ENCODE data around the gene RFC4. TPM values are rescaled to one million over a fixed set of nuclear protein-coding genes. Genes with fewer than 3 reads are reported as not detected.
"Not testable (repeated sequence)": the region's sequence is repeated elsewhere in the genome, so short reads cannot be mapped to it uniquely, and the experiment has no call there.

Gene RFC4
- total RNA-seq, 1 experiment from 2014 or later = 70.7 TPM

DNA sequence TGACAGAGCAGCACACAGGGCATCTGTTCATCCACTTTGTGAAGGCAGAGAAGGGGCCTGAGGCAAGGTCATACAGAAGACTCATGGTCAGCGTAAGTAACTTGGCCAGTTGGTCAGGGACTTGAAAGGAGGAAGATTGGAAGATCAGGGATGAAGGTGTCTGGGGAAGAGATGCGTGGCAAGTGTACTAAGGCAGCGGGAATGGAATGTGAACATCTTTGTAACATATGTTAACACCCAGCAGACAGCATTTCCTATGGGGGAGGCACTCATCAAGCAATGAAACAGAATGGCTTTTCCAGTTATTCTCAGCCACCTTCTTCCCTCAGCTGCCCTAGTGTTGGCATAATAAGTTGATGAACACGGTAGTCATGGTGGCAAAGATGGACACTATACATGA, 7.8 kb upstream of the RFC4 start:
- in situ Hi-C loops (cut with HindIII; ENCODE audit: low pct_unique_long_range_greater_than_20kb, low sequenced_read_pairs) (no loop called here), intact Hi-C loops (cut with micrococcal nuclease; ENCODE audit: unreplicated experiment) (no loop called here)
- no peaks in the 10 kb centered on the region for H3K4me1 ChIP-seq (ENCODE audit: control insufficient read depth, insufficient read depth, low read length)
- H3K36me3 ChIP-seq (ENCODE audit: control insufficient read depth, insufficient read depth, low read length) = no peaks in the 10 kb centered on the region
- no peak overlapping the region for H3K4me3 ChIP-seq (ENCODE audit: low read depth in 2 of 2, low read length in 2 of 2)
- no TSS peak for BruUV-seq (replicated peaks)
- H3K27ac ChIP-seq (ENCODE audit: low read length) = no peak overlapping the region
- POLR2A ChIA-PET = no interaction called here
- ATAC-seq (0 out of 2 replicates have a peak, but pooled peaks have one; percentile 10), DNase-seq (ENCODE audit: low read depth, low spot score) (no peak)
- TF ChIP-seq SIN3A (IDR thresholded peaks at IDR 0.05; ENCODE audit: borderline replicate concordance, insufficient read depth, low read depth, low read length) (no peak), TCF7L2 (IDR thresholded peaks at IDR 0.05; ENCODE audit: low read depth, low read length) (no peak), POLR2AphosphoS5 (IDR thresholded peaks at IDR 0.05; ENCODE audit: low read depth, low read length) (no peak)
- TF ChIP-seq, protein P1, sequence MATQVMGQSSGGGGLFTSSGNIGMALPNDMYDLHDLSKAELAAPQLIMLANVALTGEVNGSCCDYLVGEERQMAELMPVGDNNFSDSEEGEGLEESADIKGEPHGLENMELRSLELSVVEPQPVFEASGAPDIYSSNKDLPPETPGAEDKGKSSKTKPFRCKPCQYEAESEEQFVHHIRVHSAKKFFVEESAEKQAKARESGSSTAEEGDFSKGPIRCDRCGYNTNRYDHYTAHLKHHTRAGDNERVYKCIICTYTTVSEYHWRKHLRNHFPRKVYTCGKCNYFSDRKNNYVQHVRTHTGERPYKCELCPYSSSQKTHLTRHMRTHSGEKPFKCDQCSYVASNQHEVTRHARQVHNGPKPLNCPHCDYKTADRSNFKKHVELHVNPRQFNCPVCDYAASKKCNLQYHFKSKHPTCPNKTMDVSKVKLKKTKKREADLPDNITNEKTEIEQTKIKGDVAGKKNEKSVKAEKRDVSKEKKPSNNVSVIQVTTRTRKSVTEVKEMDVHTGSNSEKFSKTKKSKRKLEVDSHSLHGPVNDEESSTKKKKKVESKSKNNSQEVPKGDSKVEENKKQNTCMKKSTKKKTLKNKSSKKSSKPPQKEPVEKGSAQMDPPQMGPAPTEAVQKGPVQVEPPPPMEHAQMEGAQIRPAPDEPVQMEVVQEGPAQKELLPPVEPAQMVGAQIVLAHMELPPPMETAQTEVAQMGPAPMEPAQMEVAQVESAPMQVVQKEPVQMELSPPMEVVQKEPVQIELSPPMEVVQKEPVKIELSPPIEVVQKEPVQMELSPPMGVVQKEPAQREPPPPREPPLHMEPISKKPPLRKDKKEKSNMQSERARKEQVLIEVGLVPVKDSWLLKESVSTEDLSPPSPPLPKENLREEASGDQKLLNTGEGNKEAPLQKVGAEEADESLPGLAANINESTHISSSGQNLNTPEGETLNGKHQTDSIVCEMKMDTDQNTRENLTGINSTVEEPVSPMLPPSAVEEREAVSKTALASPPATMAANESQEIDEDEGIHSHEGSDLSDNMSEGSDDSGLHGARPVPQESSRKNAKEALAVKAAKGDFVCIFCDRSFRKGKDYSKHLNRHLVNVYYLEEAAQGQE (IDR thresholded peaks at IDR 0.05; ENCODE audit: insufficient read depth in 1 of 2, low read depth in 2 of 2, low read length in 1 of 2) = no peak
- TF ChIP-seq, protein P2, sequence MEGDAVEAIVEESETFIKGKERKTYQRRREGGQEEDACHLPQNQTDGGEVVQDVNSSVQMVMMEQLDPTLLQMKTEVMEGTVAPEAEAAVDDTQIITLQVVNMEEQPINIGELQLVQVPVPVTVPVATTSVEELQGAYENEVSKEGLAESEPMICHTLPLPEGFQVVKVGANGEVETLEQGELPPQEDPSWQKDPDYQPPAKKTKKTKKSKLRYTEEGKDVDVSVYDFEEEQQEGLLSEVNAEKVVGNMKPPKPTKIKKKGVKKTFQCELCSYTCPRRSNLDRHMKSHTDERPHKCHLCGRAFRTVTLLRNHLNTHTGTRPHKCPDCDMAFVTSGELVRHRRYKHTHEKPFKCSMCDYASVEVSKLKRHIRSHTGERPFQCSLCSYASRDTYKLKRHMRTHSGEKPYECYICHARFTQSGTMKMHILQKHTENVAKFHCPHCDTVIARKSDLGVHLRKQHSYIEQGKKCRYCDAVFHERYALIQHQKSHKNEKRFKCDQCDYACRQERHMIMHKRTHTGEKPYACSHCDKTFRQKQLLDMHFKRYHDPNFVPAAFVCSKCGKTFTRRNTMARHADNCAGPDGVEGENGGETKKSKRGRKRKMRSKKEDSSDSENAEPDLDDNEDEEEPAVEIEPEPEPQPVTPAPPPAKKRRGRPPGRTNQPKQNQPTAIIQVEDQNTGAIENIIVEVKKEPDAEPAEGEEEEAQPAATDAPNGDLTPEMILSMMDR (IDR thresholded peaks at IDR 0.05) = no peak
- peaks cover 3% of the 10 kb centered on the region; the same call in 1 of the 2 replicates for H3K27me3 ChIP-seq (ENCODE audit: control insufficient read depth, insufficient read depth, low read length)
- no peaks in the 10 kb centered on the region for H3K9me3 ChIP-seq (ENCODE audit: control insufficient read depth, insufficient read depth, low read depth, low read length)
- CTCF ChIA-PET = no interaction called here

DNA sequence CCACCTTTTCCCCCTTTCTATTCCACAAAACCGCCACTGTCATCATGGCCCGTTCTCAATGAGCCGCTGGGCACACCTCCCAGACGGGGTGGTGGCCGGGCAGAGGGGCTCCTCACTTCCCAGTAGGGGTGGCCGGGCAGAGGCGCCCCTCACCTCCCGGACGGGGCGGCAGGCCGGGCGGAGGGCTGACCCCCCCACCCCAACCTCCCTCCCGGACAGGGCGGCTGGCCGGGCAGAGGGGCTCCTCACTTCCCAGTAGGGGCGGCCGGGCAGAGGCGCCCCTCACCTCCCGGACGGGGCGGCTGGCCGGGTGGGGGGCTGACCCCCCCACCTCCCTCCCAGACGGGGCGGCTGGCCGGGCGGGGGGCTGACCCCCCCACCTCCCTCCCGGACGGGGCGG, 5.0 kb upstream of the RFC4 start:
- H3K9me3 ChIP-seq (ENCODE audit: control insufficient read depth, insufficient read depth, low read depth, low read length); CTCF ChIA-PET; H3K27me3 ChIP-seq (ENCODE audit: control insufficient read depth, insufficient read depth, low read length); intact Hi-C loops (cut with micrococcal nuclease; ENCODE audit: unreplicated experiment); in situ Hi-C loops (cut with HindIII; ENCODE audit: low pct_unique_long_range_greater_than_20kb, low sequenced_read_pairs); DNase-seq (ENCODE audit: low read depth, low spot score); BruUV-seq (replicated peaks); H3K4me1 ChIP-seq (ENCODE audit: control insufficient read depth, insufficient read depth, low read length); H3K36me3 ChIP-seq (ENCODE audit: control insufficient read depth, insufficient read depth, low read length); ATAC-seq; H3K27ac ChIP-seq (ENCODE audit: low read length); H3K4me3 ChIP-seq (ENCODE audit: low read depth in 2 of 2, low read length in 2 of 2); POLR2A ChIA-PET: not testable (repeated sequence)

DNA sequence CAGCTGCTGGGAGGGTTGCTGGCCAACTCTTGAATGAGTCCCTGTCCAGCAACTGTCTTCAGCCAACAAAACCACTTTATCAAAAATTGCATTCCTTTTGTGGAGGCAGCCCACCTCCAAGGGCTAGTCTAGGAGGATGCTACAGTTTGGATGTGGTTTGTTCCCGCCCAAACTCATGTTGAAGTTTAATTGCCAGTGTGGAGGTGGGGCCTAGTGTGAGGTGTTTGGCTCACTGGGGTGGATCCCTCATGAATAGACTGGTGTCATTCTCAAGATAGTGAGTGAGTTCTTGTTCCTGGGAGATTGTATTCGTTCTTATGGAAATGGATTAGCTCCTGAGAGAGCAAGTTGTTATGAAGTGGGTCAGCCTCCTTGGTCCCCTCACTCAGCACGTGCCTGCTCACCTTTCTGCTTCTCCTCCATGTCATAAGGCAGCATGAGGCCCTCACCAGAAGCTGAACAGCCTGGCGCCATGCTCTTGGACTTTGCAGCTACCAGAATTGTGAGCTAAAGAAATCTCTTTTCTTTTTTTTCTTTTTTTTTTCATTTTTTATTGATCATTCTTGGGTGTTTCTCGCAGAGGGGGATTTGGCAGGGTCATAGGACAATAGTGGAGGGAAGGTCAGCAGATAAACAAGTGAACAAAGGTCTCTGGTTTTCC, 4.2 kb upstream of the RFC4 start:
- ATAC-seq (no peak), DNase-seq (ENCODE audit: low read depth, low spot score) (no peak)
- Histone ChIP-seq H3K9me3 (ENCODE audit: control insufficient read depth, insufficient read depth, low read depth, low read length) (no peaks in the 10 kb centered on the region), H3K27me3 (ENCODE audit: control insufficient read depth, insufficient read depth, low read length) (peaks cover 3% of the 10 kb centered on the region; the same call in 1 of the 2 replicates), H3K36me3 (ENCODE audit: control insufficient read depth, insufficient read depth, low read length) (no peaks in the 10 kb centered on the region; the same call in 1 of the 2 replicates), H3K4me3 (ENCODE audit: low read depth in 2 of 2, low read length in 2 of 2) (no peak overlapping the region), H3K27ac (ENCODE audit: low read length) (no peak overlapping the region), H3K4me1 (ENCODE audit: control insufficient read depth, insufficient read depth, low read length) (peaks cover 9% of the 10 kb centered on the region)
- no TSS peak for BruUV-seq (replicated peaks)
- intact Hi-C loops (cut with micrococcal nuclease; ENCODE audit: unreplicated experiment) (no loop called here), in situ Hi-C loops (cut with HindIII; ENCODE audit: low pct_unique_long_range_greater_than_20kb, low sequenced_read_pairs) (no loop called here)
- ChIA-PET POLR2A (interaction anchor here (0.6 kb wide), 1 partner anchor 33 kb away, joined by 4 read pairs; no protein-coding TSS in a partner anchor), CTCF (no interaction called here)
- TF ChIP-seq TCF7L2 (IDR thresholded peaks at IDR 0.05; ENCODE audit: low read depth, low read length) (no peak), POLR2AphosphoS5 (IDR thresholded peaks at IDR 0.05; ENCODE audit: low read depth, low read length) (no peak), SIN3A (IDR thresholded peaks at IDR 0.05; ENCODE audit: borderline replicate concordance, insufficient read depth, low read depth, low read length) (no peak)
- TF ChIP-seq, protein P2 (IDR thresholded peaks at IDR 0.05) = no peak
- TF ChIP-seq, protein P1 (IDR thresholded peaks at IDR 0.05; ENCODE audit: insufficient read depth in 1 of 2, low read depth in 2 of 2, low read length in 1 of 2) = no peak

All from Panc1 (cell line).